HL-60/S4 (cell line): ENCODE results near the gene CTNNA2.
"Not testable (repeated sequence)": the region's sequence is repeated elsewhere in the genome, so short reads cannot be mapped to it uniquely, and the experiment has no call there.

Experiments
- in situ Hi-C: fragments of 300-500 bp; cut with MboI; formaldehyde crosslinking; loops from 2 replicates; pipeline ENCODE4 v1.14.3; 2022; ENCODE audit warnings: low sequenced_read_pairs

Gene CTNNA2

DNA sequence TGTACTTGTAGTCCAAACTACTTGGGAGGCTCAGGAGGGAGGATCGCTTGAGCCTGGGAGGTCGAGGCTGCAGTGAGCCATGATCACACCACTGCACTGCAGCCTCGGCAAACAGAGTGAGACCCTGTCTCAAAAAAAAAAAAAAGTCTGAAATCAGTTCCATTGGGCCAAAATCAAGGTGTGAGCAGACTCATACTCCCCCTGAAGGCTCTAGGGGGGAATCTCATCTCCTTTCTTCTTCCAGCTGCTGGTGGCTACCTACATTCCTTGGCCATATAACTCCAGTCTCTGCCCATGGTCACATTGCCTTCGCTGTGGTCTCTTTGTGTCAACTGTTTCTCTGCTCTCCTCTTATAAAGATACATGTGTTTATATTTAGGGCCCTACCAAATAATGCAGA, 557.7 kb downstream of the CTNNA2 start:
- in situ Hi-C loops = no loop called here

- in situ Hi-C loops = no loop called here
These were observed 559.1 kb downstream of the CTNNA2 start for GRCh38 chr2:80071941-80072340.

DNA sequence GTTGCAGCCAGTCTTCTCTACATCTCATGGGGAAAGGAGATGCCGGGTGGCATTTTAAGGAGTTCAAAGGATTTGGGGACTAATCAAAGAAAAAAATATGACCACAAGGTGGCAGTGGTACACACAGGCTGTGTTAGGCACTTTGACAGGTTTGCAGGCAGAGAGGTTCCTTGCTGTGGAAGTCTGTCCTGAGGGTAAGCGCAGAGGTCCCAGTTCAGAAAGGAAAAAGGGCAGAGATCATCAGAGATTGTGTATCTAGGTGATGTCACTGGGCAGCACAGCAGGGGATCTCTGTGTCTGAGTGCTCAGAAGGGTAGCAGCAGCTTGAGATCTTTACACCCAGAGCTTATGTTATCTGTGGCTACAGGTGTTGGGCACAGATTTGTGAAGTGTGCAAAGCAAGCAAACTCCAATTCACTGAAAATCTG, 560.3 kb downstream of the CTNNA2 start:
- in situ Hi-C loops = no loop called here

- in situ Hi-C loops = no loop called here
These were observed 561.6 kb downstream of the CTNNA2 start for GRCh38 chr2:80074321-80075070.

- in situ Hi-C loops = no loop called here
These were observed 562.9 kb downstream of the CTNNA2 start for GRCh38 chr2:80075719-80076118.

- in situ Hi-C loops = no loop called here
These were observed 565.6 kb downstream of the CTNNA2 start for GRCh38 chr2:80078290-80079036.

DNA sequence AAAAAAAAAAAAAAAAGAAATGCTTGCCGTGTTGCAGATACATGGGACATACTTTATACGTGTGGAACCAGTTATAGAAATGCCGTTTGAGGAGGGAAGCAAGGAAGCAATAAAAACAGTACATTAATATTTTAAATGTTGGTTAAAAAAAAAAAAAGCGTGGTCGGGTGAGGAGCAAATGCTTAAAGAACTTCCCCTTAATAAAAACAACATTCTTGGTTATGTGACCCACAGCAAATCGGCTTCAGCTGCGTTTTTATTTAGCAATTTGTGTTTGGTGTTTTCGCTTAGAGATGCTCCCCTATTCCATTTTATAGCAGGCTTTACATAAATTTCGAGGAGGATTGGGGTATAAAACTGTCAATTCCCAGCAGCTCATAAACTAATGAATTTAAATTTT, 568.1 kb downstream of the CTNNA2 start:
- in situ Hi-C loops = no loop called here

- in situ Hi-C loops = no loop called here
These were observed 574.0 kb downstream of the CTNNA2 start for GRCh38 chr2:80086831-80087230.

DNA sequence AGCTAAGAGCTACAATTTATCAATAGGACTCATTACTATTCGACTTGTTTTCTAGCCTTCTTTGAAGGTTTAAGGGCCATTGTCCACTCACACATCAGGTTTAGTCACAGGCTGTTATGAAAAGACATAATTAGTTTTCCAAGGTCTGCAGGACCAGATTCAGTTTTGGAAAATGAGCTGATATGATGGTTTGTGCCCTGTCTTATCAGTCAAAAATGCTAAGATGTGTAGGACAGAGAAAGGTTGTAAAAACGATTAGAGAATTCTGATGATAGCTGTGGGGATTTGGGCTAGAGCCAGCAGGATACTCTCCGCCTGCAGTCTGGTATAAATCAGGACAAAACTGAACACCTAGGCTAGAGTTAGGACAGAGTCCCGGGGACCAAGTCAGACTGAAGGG, 578.4 kb downstream of the CTNNA2 start:
- in situ Hi-C loops = no loop called here

DNA sequence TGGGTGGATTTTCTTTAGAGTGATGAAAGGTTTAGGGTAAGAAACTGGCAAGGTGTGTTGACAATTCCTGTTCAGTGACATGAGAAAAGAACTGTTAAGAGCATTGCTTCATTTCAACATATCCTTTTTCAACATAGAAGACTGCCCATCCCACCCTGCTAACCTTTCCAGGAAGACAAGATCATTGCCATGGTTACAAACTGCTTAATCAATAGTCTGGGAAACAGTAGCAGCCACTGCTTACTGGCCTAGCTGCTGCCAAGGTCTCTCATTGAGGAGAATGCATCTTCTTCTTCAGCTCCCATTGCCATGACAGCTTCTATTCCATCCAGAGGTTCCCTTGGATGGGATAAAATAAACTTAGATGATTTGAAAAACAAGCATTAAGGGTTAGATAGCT, 579.6 kb downstream of the CTNNA2 start:
- in situ Hi-C loops = no loop called here

DNA sequence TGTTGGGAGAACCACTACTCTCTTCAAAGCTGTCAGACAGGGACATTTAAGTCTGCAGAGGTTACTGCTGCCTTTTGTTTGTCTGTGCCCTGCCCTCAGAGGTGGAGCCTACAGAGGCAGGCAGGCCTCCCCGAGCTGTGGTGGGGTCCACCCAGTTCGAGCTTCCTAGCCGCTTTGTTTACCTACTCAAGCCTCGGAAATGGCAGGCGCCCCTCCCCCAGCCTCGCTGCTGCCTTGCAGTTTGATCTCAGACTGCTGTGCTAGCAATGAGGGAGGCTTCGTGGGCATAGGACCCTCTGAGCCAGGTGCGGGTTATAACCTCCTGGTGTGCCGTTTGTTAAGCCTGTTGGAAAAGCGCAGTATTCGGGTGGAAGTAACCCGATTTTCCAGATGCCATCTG, 585.7 kb downstream of the CTNNA2 start:
- in situ Hi-C loops = not testable (repeated sequence)

DNA sequence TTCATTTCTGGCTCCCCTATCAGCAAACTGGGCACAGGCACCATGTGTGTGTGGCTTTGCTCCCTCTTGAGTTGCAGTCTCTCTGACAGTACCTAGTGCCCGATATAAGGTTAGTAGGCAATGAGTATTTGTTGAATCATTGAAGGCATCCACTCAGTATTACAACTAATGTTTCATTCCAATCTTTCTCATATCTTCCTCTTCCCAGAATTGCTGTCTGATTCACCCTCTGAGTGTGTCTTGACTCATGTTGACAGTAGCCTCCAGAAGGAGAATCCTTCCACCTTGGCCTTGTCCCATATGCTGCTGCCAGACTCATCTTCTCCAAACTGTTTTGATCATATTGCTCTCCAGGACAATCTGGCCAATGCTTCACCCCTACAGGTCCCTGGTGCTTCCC, 589.2 kb downstream of the CTNNA2 start:
- in situ Hi-C loops = no loop called here

DNA sequence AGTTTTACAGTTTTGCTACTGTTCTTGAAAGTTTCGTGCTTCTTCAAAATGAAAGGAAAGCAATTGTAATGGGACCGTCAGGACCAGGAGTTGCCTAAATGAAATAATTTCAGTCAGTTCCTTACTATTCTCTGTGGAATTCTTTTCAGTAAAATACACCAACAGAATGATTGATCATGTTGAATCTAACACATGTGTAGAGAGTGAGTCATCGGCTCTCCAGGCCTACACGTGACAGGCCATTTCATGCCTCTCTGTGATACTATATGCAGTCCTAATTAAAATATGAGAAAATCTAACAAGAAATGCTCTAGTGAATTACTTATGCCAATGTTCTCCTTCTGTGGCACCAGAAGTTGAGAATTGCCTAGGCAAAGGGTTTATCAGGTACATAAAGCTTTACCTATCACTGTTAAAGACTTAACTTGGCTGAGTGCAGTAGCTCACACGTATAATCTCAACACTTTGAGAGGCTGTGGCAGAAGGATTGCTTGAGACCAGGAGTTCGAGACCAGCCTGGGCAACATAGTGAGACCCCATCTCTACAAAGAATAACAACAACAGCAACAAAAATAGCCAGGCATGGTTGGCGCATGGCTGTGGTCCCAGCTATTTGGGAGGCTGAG, 592.3 kb downstream of the CTNNA2 start:
- in situ Hi-C loops = no loop called here

DNA sequence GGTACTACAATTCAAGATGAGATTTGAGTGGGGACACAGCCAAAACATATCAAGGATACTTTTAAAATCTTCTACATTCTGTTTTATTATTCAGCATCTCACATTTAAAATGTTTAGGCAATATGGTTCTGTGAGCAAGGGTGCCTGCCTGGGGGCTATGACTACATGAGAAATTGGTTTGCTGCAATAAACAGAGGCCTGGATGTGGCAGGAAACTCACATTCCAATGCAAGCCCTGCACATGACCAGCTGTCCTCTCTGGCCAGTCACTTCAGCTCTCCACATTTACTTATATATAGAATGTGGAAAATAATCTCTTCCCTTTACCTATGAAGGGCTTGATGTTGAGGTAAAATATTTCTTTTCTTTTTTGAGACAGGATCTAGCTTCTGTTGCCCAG, 598.3 kb downstream of the CTNNA2 start:
- in situ Hi-C loops = no loop called here

DNA sequence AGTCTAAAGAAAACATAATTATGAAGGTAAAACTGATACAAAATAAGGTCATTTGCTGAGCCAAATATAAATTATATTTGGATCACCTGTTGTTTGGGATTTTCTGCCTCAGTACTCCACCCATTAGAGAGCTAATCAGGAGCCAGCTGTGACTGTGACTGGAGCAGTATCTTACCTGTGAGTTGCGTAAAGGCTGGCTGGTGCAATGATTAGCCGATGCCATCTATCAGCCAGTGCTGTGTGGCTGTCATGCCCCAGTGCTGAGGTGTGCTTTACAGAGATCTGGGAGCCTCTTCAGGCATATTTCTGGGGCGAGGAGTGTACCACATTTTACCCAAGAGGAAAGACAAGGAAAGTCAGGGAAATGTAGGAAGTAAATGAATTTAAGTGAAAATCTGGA, 599.9 kb downstream of the CTNNA2 start:
- in situ Hi-C loops = no loop called here

- in situ Hi-C loops = no loop called here
These were observed 600.5 kb downstream of the CTNNA2 start for GRCh38 chr2:80113399-80113798.

GRCh38 chr2:80114812-80115211, 602.0 kb downstream of the CTNNA2 start:
- in situ Hi-C loops = no loop called here

- in situ Hi-C loops = no loop called here
These were observed 604.5 kb downstream of the CTNNA2 start for GRCh38 chr2:80117401-80117800.

GRCh38 chr2:80120866-80121265, 608.0 kb downstream of the CTNNA2 start:
- in situ Hi-C loops = no loop called here

GRCh38 chr2:80122675-80123074, 609.8 kb downstream of the CTNNA2 start:
- in situ Hi-C loops = no loop called here

- in situ Hi-C loops = no loop called here
These were observed 613.8 kb downstream of the CTNNA2 start for GRCh38 chr2:80126596-80127189.

GRCh38 chr2:80128080-80128479, 615.2 kb downstream of the CTNNA2 start:
- in situ Hi-C loops = no loop called here
